Endometrial microvascular endothelial cells (primary cell): ENCODE results near the gene FLT4. TPM values are rescaled to one million over a fixed set of nuclear protein-coding genes. Genes with fewer than 3 reads are reported as not detected.
"Not testable (repeated sequence)": the region's sequence is repeated elsewhere in the genome, so short reads cannot be mapped to it uniquely, and the experiment has no call there.

Source experiments
- in situ Hi-C: cut with HindIII; loops from 2 replicates; pipeline ENCODE4 v1.10.0; 2017; ENCODE audit warnings: low sequenced_read_pairs, low pct_unique_long_range_greater_than_20kb; ENCODE audit errors: inconsistent ontology term
- total RNA-seq: library from RNA; depleted of rRNA; stranded (reverse); fragments of >200 nt; gene quantifications from one replicate; pipeline ENCODE4 v1.2.3, GENCODE V29; 2015; ENCODE audit errors: inconsistent ontology term

Gene FLT4
- total RNA-seq, 1 donor from 2014 or later: 33.5 TPM

- in situ Hi-C loops: not testable (repeated sequence)
Measured at GRCh38 chr5:180671958-180672524, 22.6 kb upstream of the FLT4 start.

DNA sequence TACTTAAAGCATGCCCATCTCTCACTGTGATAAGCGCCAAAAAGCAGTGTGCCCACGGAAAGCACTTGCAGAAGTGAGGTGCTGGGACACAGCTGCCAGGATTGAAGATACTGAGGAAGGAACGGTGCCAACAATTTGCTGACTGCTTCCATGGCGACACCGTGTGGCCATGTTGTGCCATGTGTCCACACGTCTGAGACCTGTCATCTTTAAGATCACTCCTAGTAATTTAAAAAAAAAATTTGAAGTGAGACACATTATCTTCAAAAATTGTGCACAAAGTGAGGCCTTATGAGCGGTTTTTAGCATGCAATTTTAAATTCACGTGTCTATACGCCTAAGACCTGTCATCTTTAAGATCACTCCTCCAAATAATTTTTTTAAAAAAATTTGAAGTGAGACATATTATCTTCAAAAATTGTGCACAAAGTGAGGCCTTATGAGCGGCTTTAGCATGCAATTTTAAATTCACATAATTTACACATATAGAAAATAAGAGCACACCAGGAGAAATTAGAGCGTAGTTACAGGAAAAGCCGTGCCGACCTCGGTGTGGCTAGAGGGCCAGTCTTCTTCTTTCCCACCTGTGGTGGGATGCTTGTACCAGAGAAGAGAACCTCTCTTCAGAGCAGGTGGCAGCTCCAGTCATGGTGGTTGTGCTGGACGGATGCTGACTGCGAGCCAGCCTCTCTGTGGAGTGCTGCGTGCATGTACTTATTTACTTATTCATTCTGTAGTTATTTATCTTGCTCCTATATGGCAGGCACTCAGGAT is 21.4 kb upstream of the FLT4 start:
- in situ Hi-C loops: no loop called here

DNA sequence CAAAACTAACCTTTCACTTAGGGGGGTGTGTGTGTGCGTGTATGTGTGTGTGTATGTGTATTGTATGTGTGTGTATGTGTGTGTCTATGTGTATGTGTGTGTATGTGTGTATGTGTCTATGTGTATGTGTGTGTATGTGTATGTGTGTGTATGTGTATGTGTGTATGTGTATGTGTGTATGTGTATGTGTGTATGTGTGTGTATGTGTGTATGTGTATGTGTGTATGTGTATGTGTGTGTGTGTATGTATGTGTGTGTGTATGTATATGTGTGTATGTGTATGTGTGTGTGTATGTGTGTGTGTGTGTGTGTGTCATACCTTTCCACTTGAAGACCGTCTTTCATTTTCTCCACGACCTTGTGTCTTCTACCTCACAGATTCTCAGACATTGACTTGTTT is 20.8 kb upstream of the FLT4 start:
- in situ Hi-C loops: no loop called here

- in situ Hi-C loops: no loop called here
Measured at GRCh38 chr5:180669661-180670060, 20.3 kb upstream of the FLT4 start.

GRCh38 chr5:180668835-180669596 is 19.6 kb upstream of the FLT4 start:
- in situ Hi-C loops: no loop called here

DNA sequence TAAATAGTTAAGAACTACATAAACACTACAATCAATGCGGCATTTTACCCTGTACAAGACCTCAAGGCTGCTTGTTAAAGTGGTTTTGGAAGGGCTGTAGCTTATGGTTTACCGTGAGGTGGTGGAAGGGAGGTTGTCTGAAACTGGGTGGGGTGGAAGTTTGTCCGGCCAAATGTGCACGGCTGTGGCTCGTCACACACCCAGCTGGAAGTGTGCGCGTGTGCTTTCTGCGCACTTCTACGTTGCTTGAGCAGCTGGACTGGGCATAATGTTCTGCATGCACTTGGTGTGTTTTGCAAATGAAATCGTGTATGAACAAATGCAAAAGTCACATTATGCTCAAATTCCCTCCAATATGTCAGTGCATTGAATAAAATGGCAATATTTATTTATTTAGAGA is 17.4 kb upstream of the FLT4 start:
- in situ Hi-C loops: no loop called here

DNA sequence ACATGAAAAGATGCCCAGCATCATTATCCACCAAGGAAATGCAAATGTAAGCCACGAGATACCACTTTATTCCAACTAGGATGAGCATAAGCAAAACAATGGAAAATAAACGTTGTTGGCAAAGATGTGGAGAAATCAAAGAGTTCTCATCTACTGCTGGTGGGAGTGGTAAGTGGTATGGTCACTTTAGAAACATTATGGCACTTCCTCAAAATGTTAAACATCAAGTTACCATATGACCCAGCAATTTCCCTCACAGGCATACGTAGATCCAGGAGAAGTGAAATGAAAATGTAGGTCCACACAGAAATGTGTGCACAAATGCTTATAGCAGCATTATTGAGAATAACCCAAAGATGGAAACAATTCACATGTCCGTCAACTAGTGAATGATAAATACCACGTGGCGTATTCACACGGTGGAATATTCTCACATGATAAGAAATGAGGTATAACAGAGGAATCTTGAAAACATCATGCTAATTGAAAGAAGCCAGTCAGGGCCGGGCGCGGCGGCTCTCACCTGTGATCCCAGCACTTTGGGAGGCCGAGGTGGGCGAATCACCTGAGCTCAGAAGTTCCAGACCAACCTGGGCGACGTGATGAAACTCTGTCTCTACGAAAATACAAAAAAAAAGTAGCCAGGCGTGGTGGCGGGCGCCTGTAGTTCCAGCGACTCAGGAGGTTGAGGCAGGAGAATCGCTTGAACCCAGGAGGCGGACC is 16.4 kb upstream of the FLT4 start:
- in situ Hi-C loops: no loop called here

GRCh38 chr5:180658774-180659564 is 9.6 kb upstream of the FLT4 start:
- in situ Hi-C loops: no loop called here

- in situ Hi-C loops: not testable (repeated sequence)
Measured at GRCh38 chr5:180655243-180655642, 5.8 kb upstream of the FLT4 start.

GRCh38 chr5:180652771-180653170 is 3.4 kb upstream of the FLT4 start:
- in situ Hi-C loops: no loop called here

DNA sequence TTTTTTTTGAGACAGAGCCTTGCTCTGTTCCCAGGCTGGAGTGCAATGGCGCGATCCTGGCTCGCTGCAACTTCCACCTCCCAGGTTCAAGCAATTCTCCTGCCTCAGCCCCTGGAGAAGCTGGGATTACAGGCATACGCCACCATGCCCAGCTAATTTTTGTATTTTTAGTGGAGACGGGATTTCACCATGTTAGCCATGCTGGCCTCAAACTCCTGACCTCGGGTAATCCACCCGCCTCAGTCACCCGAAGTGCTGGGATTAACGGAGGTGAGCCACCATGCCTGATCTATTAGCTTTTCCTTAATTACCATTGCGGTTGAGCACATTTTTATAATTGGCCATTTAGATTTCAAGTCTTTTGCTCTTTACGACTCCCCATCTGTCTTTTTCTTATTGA is 2.9 kb upstream of the FLT4 start:
- in situ Hi-C loops: no loop called here

- in situ Hi-C loops: no loop called here
Measured at GRCh38 chr5:180648658-180649296, 623 bp downstream of the FLT4 start.

- in situ Hi-C loops: no loop called here
Measured at GRCh38 chr5:180647941-180648500, 1.4 kb downstream of the FLT4 start.

DNA sequence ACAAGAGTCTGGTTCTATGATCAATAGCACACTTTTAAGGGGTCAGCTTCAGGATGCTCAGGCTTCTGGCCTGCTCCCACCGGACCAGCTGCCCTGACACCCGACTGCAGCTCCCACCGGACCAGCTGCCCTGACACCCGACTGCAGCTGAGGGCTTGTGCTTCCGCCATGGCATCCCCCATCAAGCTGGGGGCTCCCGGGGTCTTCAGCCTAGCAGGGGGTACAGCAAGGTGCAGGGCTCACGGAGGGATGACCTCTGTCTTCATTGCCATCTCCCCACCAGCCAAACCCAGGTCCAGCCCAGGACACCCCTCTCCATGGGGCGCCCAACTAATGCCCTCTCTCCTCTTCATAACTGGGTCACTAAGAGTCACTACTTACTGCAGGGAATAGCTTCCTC is 1.9 kb downstream of the FLT4 start:
- in situ Hi-C loops: no loop called here

DNA sequence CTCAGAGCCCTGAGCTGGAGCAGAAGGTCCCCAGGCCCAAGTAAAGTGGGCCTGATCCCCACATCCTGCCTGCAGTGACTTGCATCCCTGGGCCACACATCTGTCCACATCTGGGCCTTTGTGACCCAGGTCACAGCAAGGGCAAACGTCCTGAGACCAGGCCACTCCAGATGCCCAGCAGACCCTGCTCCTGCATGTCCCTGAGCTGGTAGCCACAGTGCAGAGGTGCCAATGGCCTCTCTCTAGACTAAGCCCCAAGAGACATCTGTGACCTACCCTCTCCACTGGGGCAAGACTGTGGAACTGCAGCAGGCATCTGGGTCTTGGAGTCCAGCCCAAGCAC is 2.5 kb downstream of the FLT4 start:
- in situ Hi-C loops: no loop called here

GRCh38 chr5:180646289-180646962 is 3.0 kb downstream of the FLT4 start:
- in situ Hi-C loops: no loop called here
